Frontal cortex (tissue), 1 donor: Measurements from ENCODE around the gene TMEM123. TPM values are rescaled to one million over a fixed set of nuclear protein-coding genes. Genes with fewer than 3 reads are reported as not detected.

Source experiments
- total RNA-seq: library from RNA; depleted of rRNA; stranded (reverse); fragments of >200 nt; gene quantifications from one replicate; pipeline ENCODE4 v1.2.3, GENCODE V29; 2014

The TMEM123 gene
- total RNA-seq, 1 donor from 2014 or later, result 109 TPM

Other genes starting within 250 kb of the TMEM123 start
- gene BIRC3, start 135.3 kb downstream of the TMEM123 start, total RNA-seq, result 1.6 TPM
- 144 TPM for gene BIRC2, start 105.6 kb downstream of the TMEM123 start, total RNA-seq
- gene MMP7, start 78.0 kb upstream of the TMEM123 start, total RNA-seq, result not detected
- gene MMP20, start 172.6 kb upstream of the TMEM123 start, total RNA-seq, result not detected